Loucy (cell line): ENCODE measurements around the gene ZNF280C.

Source experiments
- CTCF ChIP-seq: fragments of 200-600 bp; sonication (generic); conservative IDR thresholded peaks from 2 replicates; pipeline ENCODE4 v1.5.1; 2014; ENCODE audit warnings: mild to moderate bottlenecking, antibody characterized with exemption, low read length
- EZH2phosphoT487 ChIP-seq: fragments of 200-600 bp; IDR thresholded peaks from 2 replicates; pipeline ENCODE4 v1.6.1; 2018; ENCODE audit warnings: antibody characterized with exemption, mild to moderate bottlenecking, moderate library complexity, borderline replicate concordance

- no peak for TF ChIP-seq CTCF
- TF ChIP-seq EZH2phosphoT487: no peak
Observed at GRCh38 chrX:130179579-130180215, 89.0 kb downstream of the ZNF280C start.
